Right lobe of liver (tissue), 4 donors: ENCODE data around the gene ZIC2.

Source experiments
- CTCF ChIP-seq, 4 donors: fragments of 200-600 bp in 3 of 4; fragments of 450-650 bp in 1 of 4; IDR thresholded peaks; one replicate each; pipeline versions ENCODE4 v1.5.1 to v1.8.0; 2016 to 2022; ENCODE audit warnings: antibody characterized with exemption in 4 of 4, mild to moderate bottlenecking in 2 of 4
- POLR2A ChIP-seq: fragments of 450-650 bp; IDR thresholded peaks from one replicate; pipeline ENCODE4 v1.6.1; 2017; ENCODE audit warnings: antibody characterized with exemption, mild to moderate bottlenecking
- donor health status: DM: no; HTN: no; CAD: no.
- donor health status: DM: no; HTN: no; CAD: no.
- donor health status: DM: no; HTN: yes; CAD: no.

- no peak for TF ChIP-seq CTCF (IDR thresholded peaks at IDR 0.05)
- no peak for TF ChIP-seq POLR2A
These were observed 8.8 kb downstream of the ZIC2 start for GRCh38 chr13:99990126-99990977.
